Measurements from ENCODE around the gene SLC33A1. TPM values are rescaled to one million over a fixed set of nuclear protein-coding genes. Genes with fewer than 3 reads are reported as not detected.
"Not testable (repeated sequence)": the region's sequence is repeated elsewhere in the genome, so short reads cannot be mapped to it uniquely, and the experiment has no call there.

Gene SLC33A1
- total RNA-seq, 2 experiments from 2014 or later = 18.5 to 19.8 TPM

DNA sequence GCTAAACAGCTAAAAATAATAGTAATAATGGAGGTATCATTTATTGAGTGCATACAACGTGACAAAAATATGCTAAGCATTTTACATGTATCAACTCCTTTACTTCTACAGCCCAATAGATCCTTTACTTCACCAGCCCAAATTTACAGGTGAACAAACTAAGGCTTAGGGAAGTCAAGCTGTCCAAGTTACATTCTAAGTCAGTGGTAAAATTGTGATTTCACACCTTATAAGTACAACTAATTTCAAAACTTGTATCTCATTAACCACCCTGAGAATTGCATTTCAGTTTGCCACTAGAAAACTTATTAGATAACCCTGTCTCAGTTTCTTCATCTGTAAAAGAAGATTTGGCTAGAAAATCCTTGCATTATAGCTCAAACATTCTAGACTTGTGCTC is 10.7 kb downstream of the SLC33A1 start:
- intact Hi-C loops (cut with micrococcal nuclease) = no loop called here
- H3K4me3 Mint-ChIP-seq = no peak overlapping the region
- DNase-seq (no peak), ATAC-seq (no peak)
- peaks cover 12% of the 10 kb centered on the region for H3K36me3 Mint-ChIP-seq (ENCODE audit: low read depth)
- no peak for TF ChIP-seq CTCF (IDR thresholded peaks at IDR 0.05)
- H3K27me3 Mint-ChIP-seq = no peaks in the 10 kb centered on the region
- no peaks in the 10 kb centered on the region for H3K9me3 Mint-ChIP-seq
- peaks cover 28% of the 10 kb centered on the region for H3K4me1 Mint-ChIP-seq (ENCODE audit: low read depth)
- CTCF ChIA-PET = interaction anchor here (0.8 kb wide), 1 partner anchor 41 kb away, joined by 3 read pairs; no protein-coding TSS in a partner anchor
- POLR2A ChIA-PET = no interaction called here
- H3K27ac Mint-ChIP-seq = no peak overlapping the region

GRCh38 chr3:155835341-155836071 is 18.7 kb downstream of the SLC33A1 start:
- no peaks in the 10 kb centered on the region for H3K27me3 Mint-ChIP-seq
- no peak overlapping the region for H3K4me3 Mint-ChIP-seq
- POLR2A ChIA-PET = interaction anchor here (0.7 to 1.0 kb wide), 3 partner anchors 14 to 81 kb away, joined by 3 to 4 read pairs (median 3); no protein-coding TSS in a partner anchor
- DNase-seq (peak; percentile 15), ATAC-seq (peak; percentile 17)
- H3K27ac Mint-ChIP-seq = no peak overlapping the region
- intact Hi-C loops (cut with micrococcal nuclease) = no loop called here
- CTCF ChIA-PET = interaction anchor here (1.2 kb wide), 1 partner anchor 29 kb away, joined by 9 read pairs; the partner anchor contains the start of gene C3orf33
- H3K36me3 Mint-ChIP-seq (ENCODE audit: low read depth) = peaks cover 17% of the 10 kb centered on the region
- H3K9me3 Mint-ChIP-seq = no peaks in the 10 kb centered on the region
- TF ChIP-seq CTCF (IDR thresholded peaks at IDR 0.05) = no peak
- H3K4me1 Mint-ChIP-seq (ENCODE audit: low read depth) = peaks cover 5% of the 10 kb centered on the region

DNA sequence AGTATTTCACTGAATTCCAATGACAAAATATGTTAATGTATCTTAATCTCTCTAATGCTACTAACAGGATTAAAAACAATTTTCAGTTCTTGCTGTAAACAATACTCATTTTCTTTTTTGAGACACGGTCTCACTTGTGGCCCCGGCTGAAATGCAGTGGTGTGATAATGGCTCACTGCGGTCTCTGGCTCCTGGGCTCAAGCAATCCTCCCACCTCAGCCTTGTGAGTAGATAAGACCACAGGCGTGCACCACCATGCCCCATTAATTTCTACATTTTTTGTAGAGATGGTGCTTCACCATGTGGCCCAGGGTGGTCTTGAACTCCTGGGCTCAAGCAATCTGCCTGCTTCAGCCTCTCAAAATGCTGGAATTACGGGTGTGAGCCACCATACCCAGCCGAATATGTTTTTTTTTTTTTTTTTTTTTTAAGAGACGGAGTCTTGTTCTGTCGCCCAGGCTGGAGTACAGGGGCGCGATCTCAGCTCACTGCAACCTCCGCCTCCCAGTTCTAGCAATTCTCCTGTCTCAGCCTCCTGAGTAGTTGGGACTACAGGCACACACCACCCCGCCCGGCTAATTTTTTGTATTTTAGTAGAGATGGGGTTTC is 25.6 kb downstream of the SLC33A1 start:
- H3K36me3 Mint-ChIP-seq (ENCODE audit: low read depth); H3K9me3 Mint-ChIP-seq; ATAC-seq; intact Hi-C loops (cut with micrococcal nuclease); H3K27me3 Mint-ChIP-seq; POLR2A ChIA-PET; H3K4me3 Mint-ChIP-seq; DNase-seq; H3K4me1 Mint-ChIP-seq (ENCODE audit: low read depth); H3K27ac Mint-ChIP-seq: not testable (repeated sequence)
- CTCF ChIA-PET = interaction anchor here (0.9 to 1.4 kb wide), 3 partner anchors 22 to 1373 kb away, joined by 3 to 8 read pairs (median 3); partner anchors contain the start of gene C3orf33

DNA sequence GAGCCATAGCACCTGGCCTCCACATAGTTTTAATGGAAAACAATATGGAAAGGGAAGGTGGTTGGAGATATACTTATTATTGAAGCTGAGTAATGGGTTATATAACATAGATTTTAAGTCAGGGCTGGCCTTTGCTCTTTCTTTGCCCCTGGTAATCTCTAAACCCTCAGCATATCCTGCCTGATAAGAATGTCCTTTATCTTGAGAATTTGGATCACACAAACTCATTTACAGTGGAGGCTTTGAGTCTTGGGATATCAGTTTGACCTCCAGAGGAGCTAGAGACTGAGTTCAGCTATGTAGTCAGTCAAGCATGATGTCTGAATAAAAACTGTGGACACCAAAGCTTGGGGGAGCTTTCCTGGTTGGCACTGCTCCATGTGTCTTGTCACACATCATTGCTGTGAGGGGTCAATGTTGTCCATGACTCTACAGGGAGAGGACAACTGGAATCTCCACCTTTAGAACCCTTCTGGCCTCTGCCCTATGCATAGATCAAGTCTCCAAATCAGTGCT is 39.1 kb downstream of the SLC33A1 start:
- DNase-seq (no peak), ATAC-seq (no peak)
- CTCF ChIA-PET = interaction anchor here (3.2 kb wide), 1 partner anchor 9 kb away, joined by 15 read pairs; the partner anchor contains the start of gene C3orf33
- no peaks in the 10 kb centered on the region for H3K4me1 Mint-ChIP-seq (ENCODE audit: low read depth)
- peaks cover 3% of the 10 kb centered on the region for H3K36me3 Mint-ChIP-seq (ENCODE audit: low read depth)
- no peak overlapping the region for H3K27ac Mint-ChIP-seq
- POLR2A ChIA-PET = interaction anchor here (0.7 kb wide), 1 partner anchor 35 kb away, joined by 3 read pairs; no protein-coding TSS in a partner anchor
- peaks cover 3% of the 10 kb centered on the region for H3K27me3 Mint-ChIP-seq
- H3K4me3 Mint-ChIP-seq = no peak overlapping the region
- no peak for TF ChIP-seq CTCF (IDR thresholded peaks at IDR 0.05)
- intact Hi-C loops (cut with micrococcal nuclease) = no loop called here
- no peaks in the 10 kb centered on the region for H3K9me3 Mint-ChIP-seq

- H3K27me3 Mint-ChIP-seq; CTCF ChIA-PET; DNase-seq; POLR2A ChIA-PET; H3K4me3 Mint-ChIP-seq; H3K4me1 Mint-ChIP-seq (ENCODE audit: low read depth); H3K36me3 Mint-ChIP-seq (ENCODE audit: low read depth); intact Hi-C loops (cut with micrococcal nuclease); H3K27ac Mint-ChIP-seq; ATAC-seq; H3K9me3 Mint-ChIP-seq: not testable (repeated sequence)
Measured at GRCh38 chr3:155813224-155813623, 41.0 kb downstream of the SLC33A1 start.
